CD14-positive monocyte (primary cell): ENCODE data around the gene METTL16. TPM values are rescaled to one million over a fixed set of nuclear protein-coding genes. Genes with fewer than 3 reads are reported as not detected.

Experiments
- DNase-seq, 3 donors: peaks; one replicate each; pipeline ENCODE4 v3.0.0-alpha.2; 2011 to 2022
- H2AFZ ChIP-seq: 2 replicates; pipeline ENCODE4 v1.6.0; 2012; ENCODE audit warnings: mild to moderate bottlenecking, low read depth, low read length, inconsistent platforms; ENCODE audit not compliant: insufficient read depth, poor library complexity, severe bottlenecking
- H3K27ac ChIP-seq, 2 donors: 1 replicate in 1 of 2; 2 replicates in 1 of 2; pipeline ENCODE4 v1.5.1; 2012 to 2013; ENCODE audit warnings: low read length in 2 of 2, control low read depth in 1 of 2, inconsistent platforms in 1 of 2, low read depth in 1 of 2, mild to moderate bottlenecking in 1 of 2
- H3K27me3 ChIP-seq, 2 donors: one replicate each; pipeline versions ENCODE4 v1.6.0 to v1.6.1; 2011 to 2013; ENCODE audit warnings: low read length in 2 of 2; ENCODE audit not compliant: control insufficient read depth in 2 of 2, insufficient read depth in 2 of 2
- H3K36me3 ChIP-seq, 2 donors: replicated peaks in 1 of 2; 1 replicate in 1 of 2; 2 replicates in 1 of 2; pipeline versions ENCODE4 v1.5.1 to v1.6.1; 2012 to 2013; ENCODE audit warnings: low read length in 2 of 2, control low read depth in 1 of 2, inconsistent platforms in 1 of 2, mild to moderate bottlenecking in 1 of 2; ENCODE audit not compliant: insufficient read depth in 2 of 2, control insufficient read depth in 1 of 2
- H3K4me1 ChIP-seq, 2 donors: 1 replicate in 1 of 2; 2 replicates in 1 of 2; pipeline versions ENCODE4 v1.5.1 to v1.6.1; 2012 to 2013; ENCODE audit warnings: low read length in 2 of 2, control low read depth in 1 of 2, inconsistent platforms in 1 of 2, mild to moderate bottlenecking in 1 of 2, moderate library complexity in 1 of 2; ENCODE audit not compliant: insufficient read depth in 2 of 2, control insufficient read depth in 1 of 2
- H3K4me2 ChIP-seq: replicated peaks from 2 replicates; pipeline ENCODE3; 2012; ENCODE audit warnings: low read length, moderate library complexity, mild to moderate bottlenecking; ENCODE audit not compliant: poor library complexity, severe bottlenecking; ENCODE audit errors: extremely low read depth
- H3K4me3 ChIP-seq, 3 experiments: fragments of 200-600 bp in 1 of 3; sonication (generic) in 1 of 3; replicated peaks in 1 of 3; 1 replicate in 2 of 3; 2 replicates in 1 of 3; pipeline ENCODE4 v1.5.1; 2011 to 2013; ENCODE audit warnings: low read length in 3 of 3, mild to moderate bottlenecking in 3 of 3, control low read depth in 2 of 3, low read depth in 2 of 3, inconsistent platforms in 1 of 3, moderate library complexity in 1 of 3
- H3K79me2 ChIP-seq: 2 replicates; pipeline ENCODE4 v1.6.0; 2012; ENCODE audit warnings: mild to moderate bottlenecking, control low read depth, inconsistent platforms, low read length, moderate library complexity; ENCODE audit not compliant: insufficient read depth
- H3K9ac ChIP-seq: 2 replicates; pipeline ENCODE4 v1.6.0; 2017; ENCODE audit warnings: low read length, mild to moderate bottlenecking; ENCODE audit not compliant: insufficient read depth, poor library complexity, severe bottlenecking
- H3K9me3 ChIP-seq, 2 donors: replicated peaks in 1 of 2; 1 replicate in 1 of 2; 2 replicates in 1 of 2; pipeline versions ENCODE4 v1.5.1 to v1.6.1; 2012 to 2013; ENCODE audit warnings: low read length in 2 of 2, control low read depth in 1 of 2; ENCODE audit not compliant: control insufficient read depth in 1 of 2, insufficient read depth in 1 of 2
- H4K20me1 ChIP-seq: 2 replicates; pipeline ENCODE4 v1.6.0; 2012; ENCODE audit warnings: mild to moderate bottlenecking, low read length, control low read depth, moderate library complexity; ENCODE audit not compliant: insufficient read depth
- H3K27ac Mint-ChIP-seq, 7 donors: one replicate each; pipeline ENCODE4 v1.8.0; 2020; ENCODE audit warnings: mild to moderate bottlenecking in 7 of 7, mixed read lengths in 7 of 7, moderate library complexity in 6 of 7, inconsistent platforms in 2 of 7
- H3K27me3 Mint-ChIP-seq, 3 donors: one replicate each; pipeline ENCODE4 v1.8.0; 2021 to 2022; ENCODE audit warnings: low read depth in 3 of 3, mild to moderate bottlenecking in 3 of 3, mixed read lengths in 3 of 3, moderate library complexity in 3 of 3, inconsistent platforms in 1 of 3
- H3K36me3 Mint-ChIP-seq, 2 donors: one replicate each; pipeline ENCODE4 v1.8.0; 2020; ENCODE audit warnings: mixed read lengths in 2 of 2, inconsistent platforms in 1 of 2, mild to moderate bottlenecking in 1 of 2
- H3K4me1 Mint-ChIP-seq: one replicate; pipeline ENCODE4 v1.8.0; 2020; ENCODE audit warnings: mild to moderate bottlenecking, mixed read lengths
- H3K4me3 Mint-ChIP-seq, 2 donors: one replicate each; pipeline ENCODE4 v1.8.0; 2020; ENCODE audit warnings: mild to moderate bottlenecking in 2 of 2, mixed read lengths in 2 of 2, moderate library complexity in 1 of 2
- H3K9me3 Mint-ChIP-seq, 7 donors: one replicate each; pipeline ENCODE4 v1.8.0; 2020 to 2022; ENCODE audit warnings: mixed read lengths in 7 of 7, mild to moderate bottlenecking in 6 of 7, moderate library complexity in 6 of 7, inconsistent platforms in 2 of 7
- CTCF ChIP-seq: fragments of 200-600 bp; IDR thresholded peaks from one replicate; pipeline ENCODE4 v1.8.0; 2022; ENCODE audit warnings: antibody characterized with exemption, mild to moderate bottlenecking
- WGBS: methylation state at CpG from one replicate; pipeline ENCODE4 v1.1.5; 2013; ENCODE audit warnings: missing lambda C conversion rate; ENCODE audit not compliant: insufficient coverage; 5-methylcytosine and 5-hydroxymethylcytosine counted together
- intact Hi-C, 2 donors: fragments of 100-400 bp; cut with micrococcal nuclease; formaldehyde crosslinking; loops; one replicate each; pipeline versions ENCODE4 v1.15.0 to v1.15.1; 2023
- polyA plus RNA-seq, 3 donors: library from polyadenylated mRNA; depleted of rRNA in 1 of 3; unstranded in 2 of 3; stranded (reverse) in 1 of 3; fragments of 300-500 nt in 2 of 3; fragments of >200 nt in 1 of 3; fragmentation: Illumina TruSeq in 2 of 3; gene quantifications; 1 replicate in 2 of 3; 2 replicates in 1 of 3; pipeline ENCODE4 v1.2.3, GENCODE V29; 2012 to 2021

The METTL16 gene
- polyA plus RNA-seq, 3 donors = 3.0 to 8.0 (median 4.7) TPM

GRCh38 chr17:2379489-2380225, 132.0 kb downstream of the METTL16 start:
- DNase-seq = no peak
- Mint-ChIP-seq H3K36me3 (peaks cover 37 to 84% of the 10 kb centered on the region in 2 donors), H3K4me1 (peaks cover 9% of the 10 kb centered on the region), H3K4me3 (no peak overlapping the region), H3K27me3 (peaks cover 0 to 1% (median 0%) of the 10 kb centered on the region in 3 donors), H3K9me3 (no peaks in the 10 kb centered on the region), H3K27ac (peak overlapping the region in 1 of 7 donors; percentile 12)
- WGBS = 96% methylated on average over 23 of the region's 25 CpGs
- no peak for TF ChIP-seq CTCF
- Histone ChIP-seq H4K20me1 (peaks cover 10% of the 10 kb centered on the region), H3K36me3 (peaks cover 46 to 72% of the 10 kb centered on the region in 2 donors), H2AFZ (no peak overlapping the region), H3K79me2 (no peaks in the 10 kb centered on the region), H3K27me3 (no peaks in the 10 kb centered on the region), H3K9me3 (no peaks in the 10 kb centered on the region), H3K27ac (no peak overlapping the region), H3K9ac (no peak overlapping the region), H3K4me2 (no peak overlapping the region), H3K4me1 (peaks cover 6 to 9% of the 10 kb centered on the region in 2 donors), H3K4me3 (no peak overlapping the region)
- intact Hi-C loops = loop anchor here in 1 of 2 donors (10.0 kb wide), 1 partner anchor 295 kb away; no protein-coding TSS in a partner anchor

- Histone ChIP-seq H2AFZ (no peak overlapping the region), H3K27me3 (no peaks in the 10 kb centered on the region), H3K27ac (no peak overlapping the region), H3K79me2 (no peaks in the 10 kb centered on the region), H3K4me3 (no peak overlapping the region), H3K36me3 (peaks cover 44 to 74% of the 10 kb centered on the region in 2 donors), H4K20me1 (peaks cover 10% of the 10 kb centered on the region), H3K4me1 (peaks cover 6 to 9% of the 10 kb centered on the region in 2 donors), H3K9me3 (no peaks in the 10 kb centered on the region), H3K9ac (no peak overlapping the region), H3K4me2 (no peak overlapping the region)
- H3K4me3 Mint-ChIP-seq = no peak overlapping the region
- WGBS = 95% methylated on average over 9 of the region's 11 CpGs
- no peak for TF ChIP-seq CTCF
- H3K27ac Mint-ChIP-seq = peak overlapping the region in 2 of 7 donors; percentile 12 to 26
- no peaks in the 10 kb centered on the region for H3K9me3 Mint-ChIP-seq
- peaks cover 0 to 1% (median 0%) of the 10 kb centered on the region in 3 donors for H3K27me3 Mint-ChIP-seq
- peaks cover 34 to 77% of the 10 kb centered on the region in 2 donors for H3K36me3 Mint-ChIP-seq
- DNase-seq = no peak
- peaks cover 9% of the 10 kb centered on the region for H3K4me1 Mint-ChIP-seq
- intact Hi-C loops = no loop called here
Observed at GRCh38 chr17:2378905-2379304, 132.8 kb downstream of the METTL16 start.
